Measurements from ENCODE around the gene CPHXL2.

- TF ChIP-seq REST (IDR thresholded peaks at IDR 0.05), result peak; percentile 85
- TF ChIP-seq CTCF (IDR thresholded peaks at IDR 0.05; ENCODE audit: low read depth, low read length, missing input control), result no peak
- peak; percentile 93 for TF ChIP-seq TAF1 (conservative IDR thresholded peaks at IDR 0.05)
- TF ChIP-seq JUND (IDR thresholded peaks at IDR 0.05), result no peak
- TF ChIP-seq ZBTB33 (IDR thresholded peaks at IDR 0.05), result peak; percentile 46
- peak; percentile 99 for TF ChIP-seq YY1 (IDR thresholded peaks at IDR 0.05)
- peak; percentile 87 for TF ChIP-seq MAX (IDR thresholded peaks at IDR 0.05)
- no peak for TF ChIP-seq HNF4G (IDR thresholded peaks at IDR 0.05)
- peak; percentile 68 to 94 for TF ChIP-seq GABPA (IDR thresholded peaks at IDR 0.05 in 1 of 2, conservative IDR thresholded peaks at IDR 0.05 in 1 of 2)
- TF ChIP-seq FOXA2 (IDR thresholded peaks at IDR 0.05), result no peak
- TF ChIP-seq RAD21 (IDR thresholded peaks at IDR 0.05), result peak in 1 of 2 donors; percentile 21
These were observed 29.1 kb downstream of the CPHXL2 start, which contains the start of the genes KARS1 and TERF2IP for GRCh38 chr16:75647492-75648264.
